Liver (tissue), 9 donors: ENCODE measurements around the gene AGFG1. TPM values are rescaled to one million over a fixed set of nuclear protein-coding genes. Genes with fewer than 3 reads are reported as not detected.

Experiments used
- DNase-seq: peaks from one replicate; pipeline ENCODE4 v3.0.0-alpha.2; 2017; ENCODE audit warnings: low spot score
- H3K27ac ChIP-seq, 2 donors: one replicate each; pipeline ENCODE4 v1.7.0; 2013; ENCODE audit warnings: inconsistent platforms in 2 of 2, low read length in 2 of 2, control low read depth in 1 of 2, low read depth in 1 of 2, mild to moderate bottlenecking in 1 of 2
- H3K27me3 ChIP-seq, 4 donors: one replicate each; pipeline versions ENCODE4 v1.6.1 to v1.7.0; 2013; ENCODE audit warnings: low read length in 3 of 4, inconsistent platforms in 1 of 4, mild to moderate bottlenecking in 1 of 4, moderate library complexity in 1 of 4; ENCODE audit not compliant: control insufficient read depth in 4 of 4, insufficient read depth in 4 of 4
- H3K36me3 ChIP-seq, 4 donors: one replicate each; pipeline versions ENCODE4 v1.6.1 to v1.7.0; 2013; ENCODE audit warnings: low read length in 3 of 4, mild to moderate bottlenecking in 3 of 4, low read depth in 1 of 4, moderate library complexity in 1 of 4; ENCODE audit not compliant: control insufficient read depth in 4 of 4, insufficient read depth in 3 of 4
- H3K4me1 ChIP-seq, 4 donors: one replicate each; pipeline versions ENCODE4 v1.6.1 to v1.7.0; 2013; ENCODE audit warnings: low read length in 3 of 4, mild to moderate bottlenecking in 3 of 4, moderate library complexity in 1 of 4; ENCODE audit not compliant: control insufficient read depth in 4 of 4, insufficient read depth in 4 of 4
- H3K4me3 ChIP-seq, 3 donors: one replicate each; pipeline versions ENCODE4 v1.6.1 to v1.7.0; 2013; ENCODE audit warnings: low read length in 3 of 3, control low read depth in 1 of 3, low read depth in 1 of 3, mild to moderate bottlenecking in 1 of 3
- H3K9ac ChIP-seq, 2 donors: one replicate each; pipeline ENCODE4 v1.7.0; 2013; ENCODE audit warnings: low read length in 2 of 2, mild to moderate bottlenecking in 2 of 2, moderate library complexity in 2 of 2, control low read depth in 1 of 2, low read depth in 1 of 2
- H3K9me3 ChIP-seq, 4 donors: one replicate each; pipeline versions ENCODE4 v1.6.1 to v1.7.0; 2013; ENCODE audit warnings: low read length in 3 of 4; ENCODE audit not compliant: control insufficient read depth in 4 of 4
- CTCF ChIP-seq: fragments of 150-350 bp; IDR thresholded peaks from 2 replicates; pipeline ENCODE4 v1.5.1; 2017; ENCODE audit warnings: improper control_type of control experiment, low read depth, low read length; ENCODE audit not compliant: missing input control
- EGR1 ChIP-seq, 2 donors: IDR thresholded peaks; 2 replicates each; pipeline ENCODE4 v1.6.1; 2016 to 2018; ENCODE audit warnings: antibody characterized with exemption in 2 of 2, low read depth in 2 of 2
- FOXA1 ChIP-seq: IDR thresholded peaks from 2 replicates; pipeline ENCODE4 v1.6.1; 2016; ENCODE audit warnings: antibody characterized with exemption
- FOXA2 ChIP-seq: IDR thresholded peaks from 2 replicates; pipeline ENCODE4 v1.6.1; 2016; ENCODE audit warnings: antibody characterized with exemption
- GABPA ChIP-seq, 2 donors: IDR thresholded peaks in 1 of 2; conservative IDR thresholded peaks in 1 of 2; 2 replicates each; pipeline ENCODE4 v1.6.1; 2016; ENCODE audit warnings: antibody characterized with exemption in 2 of 2, mild to moderate bottlenecking in 1 of 2, moderate library complexity in 1 of 2
- HNF4A ChIP-seq, 2 donors: conservative IDR thresholded peaks; 2 replicates each; pipeline ENCODE4 v1.6.1; 2016; ENCODE audit warnings: antibody characterized with exemption in 2 of 2, mild to moderate bottlenecking in 2 of 2
- HNF4G ChIP-seq: IDR thresholded peaks from 2 replicates; pipeline ENCODE4 v1.6.1; 2016; ENCODE audit warnings: antibody characterized with exemption
- MAX ChIP-seq: IDR thresholded peaks from 2 replicates; pipeline ENCODE4 v1.6.1; 2016; ENCODE audit warnings: antibody characterized with exemption
- RAD21 ChIP-seq, 2 donors: IDR thresholded peaks; 2 replicates each; pipeline ENCODE4 v1.6.1; 2016; ENCODE audit warnings: antibody characterized with exemption in 2 of 2, mild to moderate bottlenecking in 2 of 2
- REST ChIP-seq: IDR thresholded peaks from 2 replicates; pipeline ENCODE4 v1.6.1; 2016; ENCODE audit warnings: antibody characterized with exemption, mild to moderate bottlenecking
- RXRA ChIP-seq, 2 donors: IDR thresholded peaks; 2 replicates each; pipeline ENCODE4 v1.6.1; 2017 to 2018; ENCODE audit warnings: antibody characterized with exemption in 2 of 2, mild to moderate bottlenecking in 1 of 2
- YY1 ChIP-seq: IDR thresholded peaks from 2 replicates; pipeline ENCODE4 v1.6.1; 2016; ENCODE audit warnings: antibody characterized with exemption, mild to moderate bottlenecking
- ZBTB33 ChIP-seq: IDR thresholded peaks from 2 replicates; pipeline ENCODE4 v1.6.1; 2016; ENCODE audit warnings: antibody characterized with exemption
- WGBS: extraction: QIAGEN DNeasy Blood & Tissue Kit; methylation state at CpG from one replicate; pipeline ENCODE4 v1.1.7; 2013; 5-methylcytosine and 5-hydroxymethylcytosine counted together
- polyA plus RNA-seq, 2 donors: library from polyadenylated mRNA; stranded (reverse) in 1 of 2; unstranded in 1 of 2; fragments of 200-250 nt in 1 of 2; fragments of >200 nt in 1 of 2; fragmentation: Nextera tagmentation in 1 of 2; extraction: Ambion mirVana in 1 of 2; gene quantifications; one replicate each; pipeline versions ENCODE4 v1.2.1 to v1.2.3, GENCODE V29; 2013 to 2015
- total RNA-seq, 2 donors: library from RNA; depleted of rRNA; stranded (reverse); fragments of >200 nt; gene quantifications; one replicate each; pipeline ENCODE4 v1.2.3, GENCODE V29; 2014
- donor health status: healthy.
- donor health status: healthy.
- donor health status: healthy.
- donor health status: healthy.
- donor health status: healthy.

AGFG1 gene
- total and polyA plus RNA-seq, 4 donors, result 8.5 to 49.7 (median 23.7) TPM

- DNase-seq, result no peak
- Histone ChIP-seq H3K36me3 (no peaks in the 10 kb centered on the region), H3K4me3 (no peak overlapping the region), H3K4me1 (no peaks in the 10 kb centered on the region), H3K27me3 (no peaks in the 10 kb centered on the region), H3K9me3 (no peaks in the 10 kb centered on the region), H3K9ac (no peak overlapping the region), H3K27ac (no peak overlapping the region)
- 72% methylated on average over 3 of the region's 3 CpGs for whole genome bisulfite sequencing
- TF ChIP-seq HNF4A (conservative IDR thresholded peaks at IDR 0.05) (no peak), RAD21 (IDR thresholded peaks at IDR 0.05) (no peak), CTCF (no peak), RXRA (IDR thresholded peaks at IDR 0.05) (no peak), ZBTB33 (no peak), FOXA1 (no peak), REST (no peak), YY1 (no peak), GABPA (IDR thresholded peaks at IDR 0.05 in 1 of 2, conservative IDR thresholded peaks at IDR 0.05 in 1 of 2) (no peak)
Measured at GRCh38 chr2:227602358-227602757, 130.4 kb downstream of the AGFG1 start.

- Histone ChIP-seq H3K9ac (no peak overlapping the region), H3K36me3 (no peaks in the 10 kb centered on the region), H3K9me3 (no peaks in the 10 kb centered on the region), H3K4me3 (no peak overlapping the region), H3K27ac (no peak overlapping the region), H3K27me3 (no peaks in the 10 kb centered on the region), H3K4me1 (no peaks in the 10 kb centered on the region)
- WGBS, result 71% methylated on average over 1 of the region's 1 CpG
- DNase-seq, result no peak
- TF ChIP-seq HNF4A (conservative IDR thresholded peaks at IDR 0.05), result peak in 1 of 2 donors; percentile 70
- TF ChIP-seq MAX, result no peak
Measured at GRCh38 chr2:227606476-227606875, 134.5 kb downstream of the AGFG1 start.

GRCh38 chr2:227607941-227608340, 136.0 kb downstream of the AGFG1 start:
- no peaks in the 10 kb centered on the region for H3K27me3 ChIP-seq
- 66% methylated on average over 3 of the region's 3 CpGs for WGBS
- no peak for DNase-seq
- H3K4me1 ChIP-seq, result no peaks in the 10 kb centered on the region
- no peaks in the 10 kb centered on the region for H3K36me3 ChIP-seq
- no peaks in the 10 kb centered on the region for H3K9me3 ChIP-seq
- no peak overlapping the region for H3K9ac ChIP-seq
- H3K4me3 ChIP-seq, result no peak overlapping the region
- no peak overlapping the region for H3K27ac ChIP-seq
- no peak for TF ChIP-seq ZBTB33
- no peak for TF ChIP-seq REST
- TF ChIP-seq GABPA (IDR thresholded peaks at IDR 0.05 in 1 of 2, conservative IDR thresholded peaks at IDR 0.05 in 1 of 2), result no peak
- no peak for TF ChIP-seq RAD21 (IDR thresholded peaks at IDR 0.05)
- TF ChIP-seq EGR1 (IDR thresholded peaks at IDR 0.05; ENCODE audit: low read depth in 2 of 2), result no peak
- no peak for TF ChIP-seq FOXA2
- TF ChIP-seq MAX, result no peak
- TF ChIP-seq HNF4G, result no peak
- TF ChIP-seq YY1, result no peak
